NCI-H748 treated with DMSO at 0.1 percent for 48 hours (cell line): Measurements from ENCODE around the gene ZFP36.
"Not testable (repeated sequence)": the region's sequence is repeated elsewhere in the genome, so short reads cannot be mapped to it uniquely, and the experiment has no call there.

ENCODE experiments used
- DNase-seq: peaks from one replicate; lab custom pipeline; 2025; lab: John Stamatoyannopoulos, UW

The ZFP36 gene, protein sequence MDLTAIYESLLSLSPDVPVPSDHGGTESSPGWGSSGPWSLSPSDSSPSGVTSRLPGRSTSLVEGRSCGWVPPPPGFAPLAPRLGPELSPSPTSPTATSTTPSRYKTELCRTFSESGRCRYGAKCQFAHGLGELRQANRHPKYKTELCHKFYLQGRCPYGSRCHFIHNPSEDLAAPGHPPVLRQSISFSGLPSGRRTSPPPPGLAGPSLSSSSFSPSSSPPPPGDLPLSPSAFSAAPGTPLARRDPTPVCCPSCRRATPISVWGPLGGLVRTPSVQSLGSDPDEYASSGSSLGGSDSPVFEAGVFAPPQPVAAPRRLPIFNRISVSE

DNA sequence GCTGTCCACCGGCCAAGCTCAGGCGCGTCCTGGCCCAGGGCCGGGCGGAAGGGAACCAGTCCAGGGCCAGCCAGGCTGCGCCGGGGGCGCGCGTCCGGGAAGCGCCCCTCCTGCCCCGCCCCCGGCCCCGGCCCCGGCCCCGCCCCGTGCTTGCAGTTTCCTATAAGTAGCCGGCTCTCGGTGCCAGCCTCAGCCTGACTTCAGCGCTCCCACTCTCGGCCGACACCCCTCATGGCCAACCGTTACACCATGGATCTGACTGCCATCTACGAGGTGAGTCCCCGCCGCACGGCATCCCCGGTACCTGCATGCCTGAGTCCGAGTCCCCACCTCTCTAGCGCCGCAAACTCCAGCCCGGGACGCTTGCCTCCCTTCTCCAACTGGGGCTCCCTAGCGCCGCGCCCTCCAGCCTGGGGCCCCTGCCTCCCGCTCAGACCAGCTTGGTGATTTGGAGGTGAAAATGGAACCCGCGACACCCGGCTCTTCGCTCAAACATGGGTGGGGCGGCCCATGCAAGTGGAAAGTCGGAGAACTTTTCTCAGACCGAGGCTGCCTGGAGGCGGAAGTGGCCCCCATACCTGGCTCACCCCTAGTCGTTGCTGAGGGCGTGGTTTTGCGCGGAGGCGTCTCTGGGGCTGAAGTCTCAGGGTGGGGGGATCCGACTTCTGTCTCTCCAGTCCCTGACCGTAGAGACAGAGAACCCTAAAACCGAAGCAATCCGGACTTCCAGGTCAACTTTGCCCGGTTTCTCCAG, at the start of gene ZFP36:
Gene ZFP36, plus strand, starts transcription at position 192 of the 754 bp plus-strand sequence. Its CDS starts 58 bp downstream, at position 250.
- DNase-seq, result peak; percentile 79

DNA sequence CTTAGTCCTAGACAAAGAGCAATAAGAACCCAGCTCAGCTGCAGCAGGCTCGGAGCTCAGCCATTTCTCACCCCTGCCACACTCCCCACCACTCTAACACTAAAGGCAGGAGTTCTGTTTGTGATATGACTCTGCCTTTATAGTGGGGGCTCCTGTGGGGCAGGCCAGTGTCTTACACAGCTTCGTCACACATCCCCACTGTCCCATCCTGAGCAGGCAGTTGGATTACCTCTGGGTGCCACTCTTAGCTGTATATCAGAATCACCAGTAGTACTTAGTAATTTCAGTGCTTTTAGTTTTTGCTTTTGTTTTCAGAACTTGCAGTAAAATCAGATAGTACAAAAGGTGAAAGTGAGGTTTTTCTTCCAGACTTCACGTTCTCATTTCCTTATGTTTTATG, 47.6 kb upstream of the ZFP36 start:
- DNase-seq, result no peak

DNA sequence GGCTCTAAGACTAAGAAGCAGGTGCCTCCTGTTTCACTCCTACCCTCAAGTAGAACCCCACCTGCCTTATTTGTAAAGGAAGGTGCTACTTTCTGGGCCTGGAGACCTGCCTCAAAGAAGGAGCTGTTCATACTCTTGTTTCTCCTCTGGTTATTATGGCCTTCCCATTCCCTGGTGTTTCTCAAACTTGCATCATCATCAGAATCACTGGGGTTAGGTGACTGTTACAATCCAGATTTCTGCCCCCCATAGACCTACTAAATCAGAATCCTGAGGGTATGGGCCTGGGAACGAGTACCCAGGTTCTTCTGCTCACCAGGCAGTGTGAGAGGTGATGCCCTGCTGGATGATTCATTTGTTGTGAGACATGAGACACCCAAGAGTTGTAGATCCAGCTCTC, 46.0 kb upstream of the ZFP36 start:
- no peak for DNase-seq

DNA sequence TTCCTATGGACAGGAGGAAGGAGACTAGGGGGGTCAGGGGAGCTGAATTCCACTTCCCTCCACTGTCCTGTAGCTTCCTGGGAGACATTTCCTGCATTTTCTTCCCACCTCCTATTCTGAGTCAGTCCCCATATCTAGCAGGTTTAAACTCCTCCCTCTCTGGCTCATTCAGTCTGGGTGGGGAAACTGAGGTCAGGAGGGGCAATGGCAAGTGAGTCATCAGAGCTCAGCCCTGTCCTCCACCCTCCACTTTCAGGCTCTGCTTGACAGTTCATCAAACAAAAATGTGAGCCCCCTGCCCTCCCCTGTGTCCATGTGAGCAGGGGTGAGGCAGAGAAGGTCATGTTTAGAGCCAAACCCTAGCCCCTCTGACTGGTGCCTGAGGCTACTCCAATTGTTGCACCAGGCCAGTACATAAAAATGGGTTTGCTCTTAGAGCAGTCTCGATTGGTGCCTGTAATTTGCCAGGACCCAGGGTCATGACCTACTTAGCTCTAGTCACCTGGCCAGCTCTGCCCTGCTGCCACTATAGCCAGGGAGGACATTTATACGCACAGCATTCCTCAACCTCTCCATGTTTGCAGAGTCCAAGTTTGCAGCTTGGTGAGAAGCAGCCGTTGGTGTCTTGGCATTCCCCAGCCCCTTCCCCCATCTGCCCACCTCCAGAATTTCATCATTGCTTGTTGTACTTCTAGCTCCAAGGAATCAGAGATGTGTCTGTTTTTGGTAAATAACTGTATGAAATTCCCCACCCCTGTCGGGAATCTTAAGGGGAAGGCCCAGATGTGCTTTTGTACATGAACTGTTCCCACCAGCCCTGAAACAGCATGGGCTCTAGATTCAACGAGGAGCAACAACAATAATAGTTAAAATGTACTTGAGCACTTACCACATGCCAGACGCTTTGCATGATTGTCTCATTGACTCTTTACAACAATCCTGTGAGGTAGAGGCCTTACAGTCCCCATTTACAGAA, 43.7 kb upstream of the ZFP36 start:
- no peak for DNase-seq

- DNase-seq, result no peak
Measured at GRCh38 chr19:39363901-39364457, 42.7 kb upstream of the ZFP36 start.

GRCh38 chr19:39365531-39365930, 41.1 kb upstream of the ZFP36 start:
- no peak for DNase-seq

- DNase-seq, result no peak
Measured at GRCh38 chr19:39369200-39369599, 37.4 kb upstream of the ZFP36 start.

GRCh38 chr19:39370735-39371134, 35.9 kb upstream of the ZFP36 start:
- no peak for DNase-seq

- no peak for DNase-seq
Measured at GRCh38 chr19:39372047-39372802, 34.4 kb upstream of the ZFP36 start.

DNA sequence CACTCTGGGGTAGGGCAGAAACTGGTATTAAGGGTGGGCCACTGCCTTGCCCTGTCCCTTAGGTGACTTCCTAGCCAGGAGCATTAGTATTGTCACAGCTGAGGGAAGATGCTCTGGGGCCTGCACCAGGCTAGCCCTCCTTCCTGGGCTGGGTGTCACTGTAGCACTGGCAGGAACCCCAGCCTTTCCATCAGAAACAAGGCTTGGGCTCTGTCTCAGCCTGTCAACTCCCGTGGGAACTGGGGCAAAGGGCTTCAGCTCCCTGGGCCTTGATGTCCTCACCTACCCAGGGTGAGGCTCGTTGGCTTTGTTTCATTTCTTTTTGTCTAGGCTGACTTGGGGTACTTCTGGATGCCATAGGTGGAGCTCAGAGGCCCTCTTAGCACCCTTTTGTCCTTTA, 33.7 kb upstream of the ZFP36 start:
- no peak for DNase-seq

DNA sequence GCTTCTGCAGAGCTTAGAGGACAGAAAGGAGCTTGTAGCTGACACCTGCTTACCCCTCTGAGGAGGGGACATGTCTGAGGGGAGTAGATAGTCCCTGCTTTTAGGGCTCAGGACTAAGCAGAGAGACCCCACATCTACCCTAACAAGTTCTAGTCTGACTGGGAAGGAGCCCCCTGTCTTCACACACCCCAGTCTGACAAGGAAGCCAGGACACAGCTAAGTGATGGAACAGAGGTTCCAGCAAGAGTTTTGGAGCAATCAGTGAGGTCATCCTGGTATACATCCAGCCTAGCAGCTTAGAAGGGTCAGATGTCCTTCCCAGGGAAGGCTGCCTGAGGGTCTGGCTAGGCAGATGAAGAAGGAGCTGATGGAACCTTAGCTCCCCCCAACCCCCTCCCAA, 30.7 kb upstream of the ZFP36 start:
- no peak for DNase-seq

DNA sequence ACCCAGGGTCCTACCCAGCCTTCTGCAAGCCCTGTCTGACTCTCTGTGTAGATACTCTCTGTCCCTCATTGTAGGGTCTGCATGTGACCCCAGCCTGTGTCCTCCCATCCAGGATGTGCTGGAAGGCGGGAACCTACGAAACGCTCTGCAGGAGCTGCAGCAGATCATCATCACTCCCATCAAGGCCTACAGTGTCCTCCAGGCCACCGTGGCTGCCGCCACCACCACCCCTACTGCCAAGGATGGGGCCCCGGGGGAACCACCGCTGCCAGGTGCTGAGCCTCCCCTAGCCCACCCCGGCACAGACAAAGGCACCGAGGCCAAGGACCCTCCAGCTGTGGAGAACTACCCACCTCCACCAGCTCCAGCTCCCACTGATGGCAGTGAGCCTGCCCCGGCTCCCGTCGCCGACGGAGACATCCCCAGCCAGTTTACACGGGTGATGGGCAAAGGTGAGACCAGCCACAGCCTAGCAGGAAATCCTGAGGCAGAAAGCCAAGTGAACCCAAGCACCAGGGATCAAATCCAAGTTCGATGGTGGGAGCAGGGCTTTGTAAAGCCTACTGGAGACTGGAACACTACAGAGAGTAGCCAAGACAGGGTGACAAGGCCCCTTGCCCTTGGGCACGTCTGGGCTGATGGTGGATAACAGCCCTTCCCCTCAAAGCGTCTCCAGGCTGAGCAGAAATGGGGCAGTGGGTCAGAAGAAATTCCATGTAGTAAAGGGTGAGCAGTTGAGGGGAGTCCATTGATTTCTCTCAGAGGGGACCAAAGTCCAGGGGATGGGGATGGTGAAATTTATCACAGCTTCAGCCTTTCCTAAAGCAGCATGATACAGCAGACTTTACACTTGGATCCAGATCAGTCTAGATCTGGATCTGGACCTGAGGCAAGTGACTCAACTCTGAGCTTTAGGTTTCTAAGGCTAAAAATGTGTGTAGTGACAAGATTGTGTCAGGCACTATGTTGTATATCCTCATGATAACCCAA, 29.0 kb upstream of the ZFP36 start:
- DNase-seq, result no peak

DNA sequence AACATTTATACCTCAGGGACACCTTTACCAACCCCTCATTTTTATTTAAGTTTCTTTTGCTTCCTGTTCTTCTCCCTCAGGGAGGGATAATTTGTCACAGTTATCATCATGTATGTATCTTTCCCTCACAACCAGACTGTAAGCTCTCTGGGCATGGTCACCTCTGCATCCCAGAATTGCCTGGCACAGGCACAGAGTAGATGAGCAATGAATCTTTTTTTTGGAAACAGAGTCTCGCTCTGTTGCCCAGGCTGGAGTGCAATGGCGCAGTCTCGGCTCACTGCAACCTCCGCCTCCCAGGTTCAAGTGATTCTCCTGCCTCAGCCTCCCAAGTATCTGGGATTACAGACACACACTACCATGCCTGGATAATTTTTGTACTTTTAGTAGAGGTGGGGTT, 27.3 kb upstream of the ZFP36 start:
- not testable (repeated sequence) for DNase-seq

DNA sequence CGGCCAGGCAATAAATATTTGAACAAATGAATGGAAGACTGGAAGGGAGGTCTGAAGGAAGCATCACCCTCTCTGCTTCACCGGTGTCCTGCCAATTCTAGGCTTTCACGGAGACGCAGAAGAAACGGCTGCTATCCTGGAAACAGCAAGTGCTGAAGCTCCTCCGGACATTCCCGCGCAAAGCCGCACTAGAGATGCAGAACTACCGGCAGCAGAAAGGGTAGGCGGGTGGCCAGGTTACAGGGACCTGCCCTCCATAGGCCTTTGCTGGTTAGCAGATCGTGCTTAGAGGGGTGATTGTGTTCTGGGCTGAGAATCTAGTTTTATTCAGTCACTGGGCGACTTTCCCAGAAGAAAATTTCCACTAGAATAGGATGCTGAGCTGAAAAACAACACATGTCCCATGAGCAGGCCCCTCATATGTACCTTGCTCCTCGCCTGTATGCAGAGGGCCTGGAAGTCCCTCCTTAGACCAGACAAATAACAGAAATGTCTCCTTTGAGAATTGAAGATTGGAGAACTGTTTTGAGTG, 26.7 kb upstream of the ZFP36 start:
- no peak for DNase-seq

DNA sequence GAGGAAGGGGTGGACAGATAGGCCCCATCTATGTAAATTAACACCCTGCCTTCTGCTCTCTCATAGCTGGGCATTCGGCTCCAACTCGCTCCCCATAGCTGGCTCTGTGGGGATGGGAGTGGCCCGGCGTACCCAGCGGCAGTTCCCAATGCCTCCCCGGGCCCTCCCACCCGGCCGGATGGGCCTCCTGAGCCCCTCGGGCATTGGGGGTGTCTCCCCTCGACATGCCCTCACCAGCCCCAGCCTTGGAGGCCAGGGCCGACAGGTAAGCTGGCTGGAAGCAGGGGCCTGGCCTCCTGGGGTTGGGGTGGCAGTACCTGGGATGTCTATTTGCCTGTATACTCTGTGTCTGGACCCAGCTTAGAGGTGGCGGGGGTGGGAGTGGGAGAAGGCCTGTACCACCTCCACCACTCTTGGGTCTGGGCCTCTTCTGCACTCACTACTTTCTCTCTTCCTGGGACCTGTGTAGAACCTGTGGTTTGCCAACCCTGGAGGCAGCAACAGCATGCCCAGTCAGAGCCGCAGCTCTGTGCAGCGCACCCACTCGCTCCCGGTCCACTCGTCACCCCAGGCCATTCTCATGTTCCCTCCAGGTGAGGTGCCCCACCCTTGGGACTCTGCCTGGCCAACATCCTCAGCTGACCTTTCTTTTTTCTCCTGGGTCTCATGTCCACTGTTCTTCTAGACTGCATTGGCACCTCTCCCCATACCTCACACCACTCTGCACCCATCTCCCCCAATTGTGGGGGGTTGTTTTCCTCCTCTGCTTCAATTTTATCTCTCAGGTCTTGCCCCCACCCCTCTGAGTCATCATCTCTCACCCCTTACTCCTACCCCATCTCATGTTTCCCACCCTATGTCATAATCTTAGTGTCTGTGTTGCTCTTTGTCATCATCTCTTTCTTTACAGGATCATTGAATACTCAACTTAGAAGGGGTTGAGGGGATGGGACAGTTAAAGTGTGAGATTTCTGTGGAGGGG, 25.8 kb upstream of the ZFP36 start:
- no peak for DNase-seq

- no peak for DNase-seq
Measured at GRCh38 chr19:39381910-39382611, 24.6 kb upstream of the ZFP36 start.

GRCh38 chr19:39382991-39383828, 23.4 kb upstream of the ZFP36 start:
- DNase-seq, result no peak
